ENCODE measurements around the gene CARD19. TPM values are rescaled to one million over a fixed set of nuclear protein-coding genes. Genes with fewer than 3 reads are reported as not detected.

CARD19 gene
- total and polyA plus RNA-seq, 4 experiments from 2014 or later: 57.8 to 88.7 (median 64.9) TPM

DNA sequence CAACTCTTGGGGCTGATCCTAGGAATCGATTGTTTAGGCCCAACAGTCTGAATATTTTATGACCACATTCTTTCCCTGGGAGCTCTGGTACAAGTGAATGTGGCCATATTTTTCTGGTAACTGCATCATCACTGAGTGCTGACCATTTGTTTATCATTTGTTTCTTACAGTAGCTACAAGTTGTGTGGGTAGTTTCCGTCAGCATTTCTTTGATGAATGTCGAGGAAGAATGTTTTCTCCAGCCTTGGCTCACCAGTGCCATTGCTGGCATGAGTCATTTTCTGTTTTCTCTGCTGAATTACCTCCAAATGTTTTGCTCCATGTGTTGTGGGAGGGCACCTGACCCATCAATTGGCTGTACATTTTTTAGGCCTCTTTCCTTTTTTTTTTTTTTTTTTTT is 14.1 kb upstream of the CARD19 start:
- H3K4me1 Mint-ChIP-seq: peaks cover 18 to 50% (median 27%) of the 10 kb centered on the region in 4 donors
- H3K36me3 Mint-ChIP-seq: peaks cover 55 to 61% of the 10 kb centered on the region in 2 donors
- no peak overlapping the region for H3K27ac ChIP-seq (ENCODE audit: low read depth, low read length)

DNA sequence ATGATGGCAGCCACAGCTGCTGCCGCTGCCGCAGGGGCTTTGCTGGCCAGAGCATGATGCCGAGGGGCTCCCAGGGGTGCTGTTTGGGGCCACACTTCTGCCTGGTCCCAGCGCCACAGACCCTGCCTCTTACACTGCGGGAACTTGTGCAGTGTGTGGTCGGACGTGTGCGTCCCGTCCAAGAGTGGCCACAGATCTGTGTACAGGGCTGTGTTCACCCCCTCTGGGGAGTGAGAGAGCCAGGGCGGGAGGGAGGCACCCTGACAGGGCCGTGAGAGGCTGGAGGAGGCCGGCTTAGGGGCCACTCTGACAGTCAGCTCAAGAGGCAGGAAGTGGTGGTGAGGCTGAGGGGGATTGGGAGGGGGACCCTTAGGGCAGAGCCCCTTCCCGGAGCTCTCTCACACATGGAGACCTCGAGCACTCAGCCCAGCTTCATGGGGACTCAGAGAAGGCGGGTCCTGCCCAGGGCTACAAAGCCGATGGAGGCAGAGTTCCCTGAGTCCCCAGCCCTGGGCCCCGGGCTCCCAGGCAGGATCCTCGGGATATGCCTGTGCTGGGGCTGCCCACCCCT is 13.1 kb upstream of the CARD19 start:
- Histone ChIP-seq H3K4me3 (ENCODE audit: low read length in 2 of 2) (no peak overlapping the region), H3K4me1 (ENCODE audit: insufficient read depth, low read length) (peaks cover 31% of the 10 kb centered on the region), H3K9me3 (ENCODE audit: control insufficient read depth in 1 of 2, low read length in 2 of 2) (no peaks in the 10 kb centered on the region), H3K27ac (ENCODE audit: low read depth, low read length) (peak overlapping the region; percentile 55), H3K36me3 (ENCODE audit: insufficient read depth, low read length) (peaks cover 55% of the 10 kb centered on the region), H3K27me3 (ENCODE audit: insufficient read depth, low read length) (no peaks in the 10 kb centered on the region)
- intact Hi-C loops (cut with micrococcal nuclease): no loop called here
- CTCF ChIA-PET (ENCODE audit: partially characterized antibody): interaction anchor here (1.2 to 1.5 kb wide), 3 partner anchors 13 to 18 kb away, joined by 3 to 4 read pairs (median 4); partner anchors contain the start of gene CARD19
- peak overlapping the region in 5 of 7 donors; percentile 35 to 95 (median 82) for H3K27ac Mint-ChIP-seq
- peaks cover 0 to 3% (median 0%) of the 10 kb centered on the region in 8 donors for H3K9me3 Mint-ChIP-seq
- POLR2A ChIA-PET (ENCODE audit: partially characterized antibody): interaction anchor here (1.3 to 3.3 kb wide), 6 partner anchors 12 to 128 kb away, joined by 3 to 18 read pairs (median 10); partner anchors contain the start of gene CARD19
- peaks cover 49 to 52% of the 10 kb centered on the region in 2 donors for H3K36me3 Mint-ChIP-seq
- no peaks in the 10 kb centered on the region for H3K27me3 Mint-ChIP-seq
- no peak for DNase-seq
- H3K4me3 Mint-ChIP-seq: peak overlapping the region in 1 of 8 donors; percentile 81
- peaks cover 15 to 42% (median 20%) of the 10 kb centered on the region in 4 donors for H3K4me1 Mint-ChIP-seq

More for the DNA sequence above, 14.1 kb upstream of the CARD19 start:
- intact Hi-C loops (cut with micrococcal nuclease): no loop called here
- Histone ChIP-seq H3K4me1 (ENCODE audit: insufficient read depth, low read length) (peaks cover 31% of the 10 kb centered on the region), H3K9me3 (ENCODE audit: control insufficient read depth in 1 of 2, low read length in 2 of 2) (no peaks in the 10 kb centered on the region), H3K4me3 (ENCODE audit: low read length in 2 of 2) (no peak overlapping the region), H3K36me3 (ENCODE audit: insufficient read depth, low read length) (peaks cover 64% of the 10 kb centered on the region), H3K27me3 (ENCODE audit: insufficient read depth, low read length) (no peaks in the 10 kb centered on the region)
- Mint-ChIP-seq H3K9me3 (peaks cover 0 to 3% (median 0%) of the 10 kb centered on the region in 8 donors), H3K27me3 (no peaks in the 10 kb centered on the region), H3K27ac (peak overlapping the region in 6 of 7 donors; percentile 2 to 82 (median 47)), H3K4me3 (peak overlapping the region in 1 of 8 donors; percentile 30)
- CTCF ChIA-PET (ENCODE audit: partially characterized antibody): interaction anchor here (1.1 to 1.8 kb wide), 6 partner anchors 12 to 75 kb away, joined by 3 to 12 read pairs (median 4); no protein-coding TSS in a partner anchor
- POLR2A ChIA-PET (ENCODE audit: partially characterized antibody): interaction anchor here (1.3 to 3.3 kb wide), 6 partner anchors 13 to 127 kb away, joined by 3 to 18 read pairs (median 10); partner anchors contain the start of gene CARD19
- no peak for DNase-seq

DNA sequence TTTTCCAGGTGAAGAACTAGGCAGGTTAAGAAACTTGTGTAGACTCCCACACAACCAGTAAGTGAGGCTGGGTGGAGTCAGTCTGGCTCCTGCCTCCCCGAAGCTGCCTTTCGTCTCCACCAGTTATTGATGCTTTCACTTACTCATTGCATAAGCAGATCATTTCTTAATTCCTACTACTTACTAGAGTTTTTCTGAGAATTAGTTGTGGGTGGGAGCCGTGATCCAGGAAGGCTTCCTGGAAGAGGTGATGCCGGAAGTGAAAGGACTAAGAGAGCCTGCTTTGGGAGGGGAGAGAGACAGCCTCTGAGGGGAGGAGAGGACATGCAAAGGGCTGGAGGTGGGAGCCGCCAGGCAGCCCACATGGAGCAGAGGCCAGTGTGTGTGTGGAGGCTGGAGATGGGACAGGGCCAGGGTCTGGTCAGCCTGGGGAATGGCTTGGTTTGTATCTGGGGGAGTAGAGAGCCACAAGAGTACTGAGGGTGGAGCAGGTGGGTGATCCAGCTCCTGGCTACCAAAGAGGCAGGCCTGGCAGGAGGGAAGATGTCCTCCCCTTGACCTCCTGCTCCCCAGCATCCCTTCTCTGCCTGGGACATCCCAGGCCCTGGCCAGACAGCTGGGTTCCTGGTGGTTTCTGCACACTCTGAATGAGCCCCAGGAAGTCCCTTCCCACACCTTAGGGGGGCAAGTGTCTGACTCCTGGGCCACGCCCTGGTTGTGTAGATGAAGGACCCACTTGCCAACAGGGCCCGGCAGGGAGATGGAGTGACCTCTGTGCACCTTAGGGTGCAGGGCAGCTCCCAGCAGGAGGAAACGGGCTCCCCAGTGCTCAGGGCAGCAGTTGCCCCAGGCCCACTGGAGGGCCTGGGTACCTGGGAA is 12.2 kb upstream of the CARD19 start:
- ChIA-PET CTCF (ENCODE audit: partially characterized antibody) (interaction anchor here (1.4 kb wide), 1 partner anchor 12 kb away, joined by 4 read pairs; the partner anchor contains the start of gene CARD19), POLR2A (ENCODE audit: partially characterized antibody) (interaction anchor here (1.6 to 3.3 kb wide), 7 partner anchors 11 to 55 kb away, joined by 5 to 18 read pairs (median 11); partner anchors contain the start of gene CARD19)
- Histone ChIP-seq H3K36me3 (ENCODE audit: insufficient read depth, low read length) (peaks cover 55% of the 10 kb centered on the region), H3K4me1 (ENCODE audit: insufficient read depth, low read length) (peaks cover 31% of the 10 kb centered on the region), H3K9me3 (ENCODE audit: control insufficient read depth in 1 of 2, low read length in 2 of 2) (no peaks in the 10 kb centered on the region), H3K27me3 (ENCODE audit: insufficient read depth, low read length) (no peaks in the 10 kb centered on the region), H3K4me3 (ENCODE audit: low read length in 2 of 2) (no peak overlapping the region), H3K27ac (ENCODE audit: low read depth, low read length) (peak overlapping the region; percentile 55)
- Mint-ChIP-seq H3K9me3 (peaks cover 0 to 3% (median 0%) of the 10 kb centered on the region in 8 donors), H3K27ac (peak overlapping the region; percentile 82 to 96 (median 95)), H3K4me3 (peak overlapping the region in 7 of 8 donors; percentile 56 to 81 (median 73)), H3K4me1 (peaks cover 15 to 46% (median 22%) of the 10 kb centered on the region in 4 donors), H3K36me3 (peaks cover 49 to 55% of the 10 kb centered on the region in 2 donors), H3K27me3 (no peaks in the 10 kb centered on the region)
- DNase-seq: no peak
- intact Hi-C loops (cut with micrococcal nuclease): no loop called here

DNA sequence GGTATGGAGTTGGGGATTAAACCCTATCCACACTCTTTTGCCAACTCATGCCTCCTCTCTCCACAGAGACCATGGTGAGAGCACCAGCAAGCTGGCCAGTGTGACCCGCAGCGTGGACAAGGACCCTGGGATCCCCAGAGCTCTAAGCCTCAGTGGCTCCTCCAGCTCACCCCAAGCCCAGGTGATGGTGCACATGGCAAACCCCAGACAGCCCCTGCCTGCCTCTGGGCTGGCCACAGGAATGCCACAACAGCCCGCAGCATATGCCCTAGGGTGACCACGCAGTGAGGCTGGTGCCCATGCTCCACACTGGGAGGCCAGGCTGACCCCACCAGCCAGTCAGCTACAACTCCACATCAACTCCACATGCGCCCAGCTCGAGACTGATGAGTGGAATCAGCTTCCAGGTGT is 11.5 kb upstream of the CARD19 start:
- H3K27ac Mint-ChIP-seq: peak overlapping the region in 1 of 7 donors; percentile 7
- peaks cover 49 to 57% of the 10 kb centered on the region in 2 donors for H3K36me3 Mint-ChIP-seq
- no peaks in the 10 kb centered on the region for H3K27me3 ChIP-seq (ENCODE audit: insufficient read depth, low read length)
- peaks cover 31% of the 10 kb centered on the region for H3K4me1 ChIP-seq (ENCODE audit: insufficient read depth, low read length)
- DNase-seq: no peak
- intact Hi-C loops (cut with micrococcal nuclease): no loop called here
- H3K36me3 ChIP-seq (ENCODE audit: insufficient read depth, low read length): peaks cover 49% of the 10 kb centered on the region
- POLR2A ChIA-PET (ENCODE audit: partially characterized antibody): interaction anchor here (0.8 to 2.0 kb wide), 3 partner anchors 11 to 56 kb away, joined by 3 to 11 read pairs (median 7); partner anchors contain the start of gene CARD19
- peaks cover 17 to 48% (median 26%) of the 10 kb centered on the region in 4 donors for H3K4me1 Mint-ChIP-seq
- H3K4me3 ChIP-seq (ENCODE audit: low read length in 2 of 2): no peak overlapping the region
- no peaks in the 10 kb centered on the region for H3K27me3 Mint-ChIP-seq
- peaks cover 0 to 3% (median 0%) of the 10 kb centered on the region in 8 donors for H3K9me3 Mint-ChIP-seq
- H3K27ac ChIP-seq (ENCODE audit: low read depth, low read length): peak overlapping the region; percentile 55
- CTCF ChIA-PET (ENCODE audit: partially characterized antibody): interaction anchor here (1.2 kb wide), 1 partner anchor 8 kb away, joined by 3 read pairs; no protein-coding TSS in a partner anchor
- no peak overlapping the region for H3K4me3 Mint-ChIP-seq
- H3K9me3 ChIP-seq (ENCODE audit: control insufficient read depth in 1 of 2, low read length in 2 of 2): no peaks in the 10 kb centered on the region

DNA sequence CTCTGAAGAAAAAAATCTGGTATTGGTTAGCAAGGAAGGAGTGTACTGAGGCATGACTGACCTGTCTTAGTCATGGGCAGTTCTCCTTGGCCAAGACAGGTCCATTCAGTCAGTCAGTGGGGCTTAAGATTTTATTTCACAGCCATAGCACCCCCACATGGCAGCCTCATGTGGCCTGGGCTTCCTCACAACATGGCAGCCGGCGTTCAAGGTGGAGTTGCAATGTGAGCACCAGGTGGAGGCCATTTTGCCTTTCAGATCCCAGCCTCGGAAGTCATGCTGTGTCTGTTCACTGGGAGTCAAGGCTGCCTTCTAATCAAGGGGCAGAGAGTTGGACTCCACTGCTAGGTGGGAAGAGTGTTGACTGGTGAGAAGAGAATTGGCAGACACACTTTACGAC is 10.3 kb upstream of the CARD19 start:
- intact Hi-C loops (cut with micrococcal nuclease): no loop called here
- POLR2A ChIA-PET (ENCODE audit: partially characterized antibody): interaction anchor here (1.8 to 2.0 kb wide), 2 partner anchors 10 to 21 kb away, joined by 7 to 11 read pairs; partner anchors contain the start of gene CARD19
- Mint-ChIP-seq H3K36me3 (peaks cover 41 to 50% of the 10 kb centered on the region in 2 donors), H3K9me3 (peaks cover 0 to 3% (median 0%) of the 10 kb centered on the region in 8 donors), H3K4me3 (no peak overlapping the region), H3K4me1 (peaks cover 19 to 51% (median 34%) of the 10 kb centered on the region in 4 donors), H3K27ac (peak overlapping the region in 2 of 7 donors; percentile 41 to 48), H3K27me3 (no peaks in the 10 kb centered on the region)
- CTCF ChIA-PET (ENCODE audit: partially characterized antibody): interaction anchor here (0.9 to 1.2 kb wide), 2 partner anchors 10 to 48 kb away, joined by 3 to 4 read pairs; no protein-coding TSS in a partner anchor
- H3K27me3 ChIP-seq (ENCODE audit: insufficient read depth, low read length): no peaks in the 10 kb centered on the region
- no peak for DNase-seq
- H3K4me1 ChIP-seq (ENCODE audit: insufficient read depth, low read length): peaks cover 31% of the 10 kb centered on the region
- H3K4me3 ChIP-seq (ENCODE audit: low read length in 2 of 2): no peak overlapping the region
- no peak overlapping the region for H3K27ac ChIP-seq (ENCODE audit: low read depth, low read length)
- peaks cover 37% of the 10 kb centered on the region for H3K36me3 ChIP-seq (ENCODE audit: insufficient read depth, low read length)
- H3K9me3 ChIP-seq (ENCODE audit: control insufficient read depth in 1 of 2, low read length in 2 of 2): no peaks in the 10 kb centered on the region

DNA sequence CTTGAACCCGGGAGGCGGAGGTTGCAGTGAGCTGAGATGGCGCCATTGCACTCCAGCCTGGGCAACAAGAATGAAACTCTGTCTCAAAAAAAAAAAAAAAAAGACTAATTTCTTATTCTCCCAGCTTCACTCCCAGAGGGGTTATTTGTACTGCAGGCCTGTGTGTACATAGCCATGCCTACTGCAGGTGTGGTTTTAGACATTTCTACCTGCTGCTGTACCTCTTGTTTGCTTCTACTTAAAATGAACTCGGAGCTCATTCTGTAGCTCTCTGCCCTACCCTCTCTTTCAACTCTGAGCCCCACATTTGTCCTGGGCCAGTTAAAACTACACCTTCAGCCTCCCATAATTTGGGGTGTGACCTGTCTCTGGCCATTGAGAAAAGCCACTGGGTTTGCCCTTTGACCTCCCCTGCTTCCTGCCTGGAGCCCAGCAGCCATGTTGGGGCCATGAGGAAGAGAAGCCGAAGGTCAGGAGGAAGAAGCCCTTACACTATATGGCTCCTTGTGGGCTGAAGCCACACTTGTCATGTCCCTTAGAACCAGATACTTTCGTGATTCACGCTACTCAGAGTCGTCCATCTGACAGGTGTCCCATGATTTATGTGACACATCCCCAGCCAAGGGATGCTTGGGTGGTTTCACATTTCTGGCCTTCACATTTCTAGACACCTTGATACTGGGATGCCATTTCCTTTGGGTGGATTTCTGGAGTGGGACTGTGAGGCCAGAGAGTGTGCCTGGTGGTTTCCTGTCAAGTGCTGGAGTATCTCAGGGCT is 9.4 kb upstream of the CARD19 start:
- no peaks in the 10 kb centered on the region for H3K27me3 Mint-ChIP-seq
- H3K36me3 Mint-ChIP-seq: peaks cover 36 to 44% of the 10 kb centered on the region in 2 donors
- H3K4me1 Mint-ChIP-seq: peaks cover 20 to 51% (median 35%) of the 10 kb centered on the region in 4 donors
- DNase-seq: no peak
- intact Hi-C loops (cut with micrococcal nuclease): no loop called here
- POLR2A ChIA-PET (ENCODE audit: partially characterized antibody): interaction anchor here (0.7 to 1.2 kb wide), 3 partner anchors 8 to 59 kb away, joined by 3 read pairs; partner anchors contain the start of gene NINJ1
- Histone ChIP-seq H3K4me1 (ENCODE audit: insufficient read depth, low read length) (peaks cover 26% of the 10 kb centered on the region), H3K27me3 (ENCODE audit: insufficient read depth, low read length) (no peaks in the 10 kb centered on the region), H3K9me3 (ENCODE audit: control insufficient read depth in 1 of 2, low read length in 2 of 2) (no peaks in the 10 kb centered on the region), H3K27ac (ENCODE audit: low read depth, low read length) (no peak overlapping the region), H3K36me3 (ENCODE audit: insufficient read depth, low read length) (peaks cover 28% of the 10 kb centered on the region), H3K4me3 (ENCODE audit: low read length in 2 of 2) (no peak overlapping the region)
- peak overlapping the region in 4 of 7 donors; percentile 4 to 75 (median 22) for H3K27ac Mint-ChIP-seq
- CTCF ChIA-PET (ENCODE audit: partially characterized antibody): interaction anchor here (0.9 kb wide), 1 partner anchor 49 kb away, joined by 4 read pairs; no protein-coding TSS in a partner anchor
- no peak overlapping the region for H3K4me3 Mint-ChIP-seq
- H3K9me3 Mint-ChIP-seq: peaks cover 0 to 8% (median 0%) of the 10 kb centered on the region in 8 donors
